NOMO-1 treated with dmso at 0.1 percent for 144 hours (cell line): ENCODE measurements around the gene ROBO2.

Experiments used
- DNase-seq: peaks from one replicate; lab custom pipeline; 2025; ENCODE audit not compliant: unreplicated experiment; lab: John Stamatoyannopoulos, UW

ROBO2 gene

GRCh38 chr3:77549034-77549433 lies 509.1 kb downstream of the ROBO2 start:
- no peak for DNase-seq

- no peak for DNase-seq
Measured at GRCh38 chr3:77553240-77553639, 513.3 kb downstream of the ROBO2 start.

- no peak for DNase-seq
Measured at GRCh38 chr3:77562089-77562488, 522.2 kb downstream of the ROBO2 start.

DNA sequence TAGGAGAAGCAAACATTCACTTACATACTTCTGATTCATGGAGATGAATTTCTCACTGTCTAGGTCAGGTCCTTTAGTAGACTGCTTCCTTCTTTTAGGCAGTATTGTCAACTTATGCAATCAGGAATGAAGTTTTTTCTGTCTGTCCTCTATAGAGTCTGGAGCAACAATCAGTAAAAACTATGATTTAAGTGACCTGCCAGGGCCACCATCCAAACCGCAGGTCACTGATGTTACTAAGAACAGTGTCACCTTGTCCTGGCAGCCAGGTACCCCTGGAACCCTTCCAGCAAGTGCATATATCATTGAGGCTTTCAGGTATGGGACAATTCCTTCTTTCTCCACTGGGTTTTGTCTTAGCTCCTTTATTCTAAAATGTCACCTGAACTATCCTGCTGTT lies 523.1 kb downstream of the ROBO2 start:
- no peak for DNase-seq

GRCh38 chr3:77566055-77566454 lies 526.2 kb downstream of the ROBO2 start:
- no peak for DNase-seq

DNA sequence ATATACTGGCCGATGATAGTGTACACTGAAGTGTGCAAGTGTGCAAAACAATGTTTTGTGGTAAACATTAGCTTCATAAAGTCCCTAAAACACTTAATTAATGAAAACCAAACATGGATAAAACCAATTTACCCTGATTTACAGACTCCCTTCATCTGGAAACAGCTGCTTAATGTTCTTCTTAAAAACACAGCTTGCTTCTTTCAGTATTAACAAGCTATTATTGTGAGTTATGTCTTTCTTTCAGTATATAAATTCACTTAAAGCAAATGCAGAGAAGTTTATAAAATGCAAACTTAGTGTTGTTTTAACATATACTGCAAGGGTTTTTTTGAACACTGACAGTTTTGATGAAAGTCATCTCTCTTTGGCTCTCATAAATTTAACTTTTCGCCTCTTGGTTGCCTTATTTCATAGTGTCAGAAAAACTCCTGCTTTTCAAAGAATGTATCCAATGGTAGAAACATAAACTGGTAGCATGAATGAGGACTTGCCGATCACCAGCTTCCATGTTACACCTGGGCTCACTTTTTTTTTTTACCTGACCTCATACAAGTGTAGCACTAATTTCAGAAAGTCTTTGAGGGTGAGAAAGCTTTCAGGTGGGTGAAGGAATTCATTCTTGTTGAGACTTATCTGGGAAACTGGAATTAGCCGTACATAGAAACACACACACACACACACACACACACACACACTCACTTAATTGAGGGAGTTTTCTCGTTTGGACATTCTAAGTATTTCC lies 532.2 kb downstream of the ROBO2 start:
- DNase-seq = no peak

- DNase-seq = no peak
Measured at GRCh38 chr3:77577264-77577663, 537.4 kb downstream of the ROBO2 start.

DNA sequence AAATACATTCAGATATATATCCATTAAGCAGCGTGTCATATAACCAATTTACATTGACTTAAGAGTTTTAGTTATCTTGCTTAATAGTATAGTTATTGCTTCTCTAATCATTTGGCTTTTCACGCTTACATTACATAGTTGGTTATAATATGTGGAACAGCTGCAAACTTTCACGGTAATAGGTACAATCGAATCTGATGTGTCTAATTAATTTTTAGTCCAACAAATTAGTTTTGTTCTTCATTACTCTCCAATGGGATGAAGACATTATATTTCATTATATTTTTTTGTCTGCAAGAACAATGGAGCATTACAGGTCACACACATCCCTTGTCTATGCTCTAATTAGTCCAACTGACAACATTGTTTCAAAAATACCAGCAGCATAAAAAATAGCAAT lies 546.3 kb downstream of the ROBO2 start:
- DNase-seq = no peak

DNA sequence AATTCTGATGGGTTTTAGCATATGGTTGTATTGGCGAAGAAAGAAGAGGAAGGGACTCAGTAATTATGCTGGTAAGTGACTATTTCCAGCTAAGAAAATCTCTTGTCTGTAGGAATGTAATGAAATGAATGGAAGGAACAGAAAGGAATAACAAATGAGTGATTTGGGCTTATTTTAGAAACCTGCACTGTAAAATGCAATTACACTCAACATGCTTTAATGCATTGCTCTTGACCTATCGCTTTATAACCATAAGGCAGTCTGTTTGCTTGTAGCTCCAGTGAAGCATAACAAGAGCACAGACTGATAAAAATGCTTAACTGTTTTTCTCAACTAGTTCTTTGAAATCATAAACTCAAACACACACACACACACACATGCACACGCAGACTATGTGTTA lies 549.0 kb downstream of the ROBO2 start:
- no peak for DNase-seq

GRCh38 chr3:77590191-77590590 lies 550.3 kb downstream of the ROBO2 start:
- DNase-seq = no peak

DNA sequence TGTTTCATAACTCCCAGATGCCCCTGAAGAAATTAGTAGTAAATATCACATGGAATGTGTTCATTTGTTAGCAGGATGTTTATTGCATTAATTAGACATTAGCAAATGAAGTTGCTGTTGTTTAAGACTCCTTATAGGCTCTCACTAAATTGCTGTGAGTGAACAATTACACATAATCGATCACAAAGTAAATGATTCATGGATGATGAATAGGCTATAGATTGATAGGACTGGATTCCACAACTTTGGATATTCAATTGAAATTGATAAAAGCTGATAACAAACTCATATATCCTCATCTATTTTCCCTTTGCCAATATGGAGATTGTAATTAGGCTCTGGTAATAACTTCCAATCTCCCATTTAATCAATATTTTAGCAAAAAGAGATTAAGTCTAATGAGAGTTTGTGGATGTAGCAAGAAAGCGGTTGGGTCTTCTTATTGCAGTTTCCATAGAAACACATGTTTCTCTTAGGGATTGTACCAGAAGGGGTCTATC lies 555.5 kb downstream of the ROBO2 start:
- DNase-seq = no peak

- no peak for DNase-seq
Measured at GRCh38 chr3:77599948-77600347, 560.0 kb downstream of the ROBO2 start.

DNA sequence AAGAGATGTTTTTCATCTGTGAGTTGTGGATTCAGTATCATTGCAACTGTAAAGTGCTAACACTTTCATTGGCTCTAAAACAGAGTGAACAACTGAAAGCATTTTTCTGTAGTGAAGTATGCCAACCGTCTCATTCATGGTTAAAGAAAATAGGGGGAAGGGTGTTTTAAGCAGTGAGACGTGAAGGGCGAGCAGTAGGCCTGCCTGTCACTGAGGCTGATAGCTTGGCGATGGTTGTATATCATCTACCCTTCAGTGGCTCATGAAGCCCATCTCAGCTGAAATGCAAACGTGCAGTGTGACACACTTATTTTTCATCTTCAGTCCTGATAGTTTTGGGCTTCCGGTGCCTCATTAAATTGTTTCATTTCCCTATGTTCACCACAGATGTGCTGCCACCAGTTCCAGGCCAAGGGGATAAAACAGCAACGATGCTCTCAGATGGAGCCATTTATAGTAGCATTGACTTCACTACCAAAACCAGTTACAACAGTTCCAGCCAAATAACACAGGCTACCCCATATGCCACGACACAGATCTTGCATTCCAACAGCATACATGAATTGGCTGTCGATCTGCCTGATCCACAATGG lies 562.0 kb downstream of the ROBO2 start:
- no peak for DNase-seq

- no peak for DNase-seq
Measured at GRCh38 chr3:77602722-77603121, 562.8 kb downstream of the ROBO2 start.

DNA sequence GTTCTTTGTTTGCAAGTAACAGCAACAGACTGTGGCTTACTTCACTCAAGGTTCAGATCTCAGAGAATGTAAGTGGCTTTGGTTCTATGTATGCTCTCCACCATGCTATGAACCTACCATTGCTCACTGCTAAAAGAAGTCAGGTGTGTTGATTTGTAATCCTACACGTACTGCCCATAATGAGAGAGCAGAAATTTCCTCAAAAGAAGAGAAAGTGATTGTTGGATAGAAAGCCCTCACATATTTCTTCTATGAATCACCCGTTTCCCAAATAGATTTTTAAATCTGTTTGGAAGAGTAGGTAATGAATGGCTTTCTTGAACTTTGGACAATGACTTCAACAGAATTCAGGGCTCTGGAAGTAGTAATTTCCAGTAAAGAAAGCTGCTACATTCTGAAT lies 565.4 kb downstream of the ROBO2 start:
- no peak for DNase-seq

DNA sequence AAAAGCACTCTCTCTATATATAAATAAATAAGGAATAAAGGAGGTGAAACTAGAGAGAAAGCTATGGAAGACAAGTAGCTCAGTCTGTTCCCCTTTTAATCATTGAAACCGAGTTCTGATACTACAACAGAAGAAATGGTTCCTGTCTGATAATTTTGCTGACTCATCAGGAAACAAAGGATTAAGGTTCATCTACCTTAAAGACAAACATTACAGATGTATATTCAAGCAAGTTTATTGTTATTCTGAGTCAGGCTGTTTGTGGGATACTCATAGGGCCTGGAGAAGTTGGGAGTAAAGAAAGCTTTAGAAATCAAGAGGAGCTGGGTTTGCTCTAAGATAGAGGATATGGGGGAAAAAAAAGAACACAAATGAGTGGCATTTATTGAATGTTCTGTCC lies 566.0 kb downstream of the ROBO2 start:
- no peak for DNase-seq

DNA sequence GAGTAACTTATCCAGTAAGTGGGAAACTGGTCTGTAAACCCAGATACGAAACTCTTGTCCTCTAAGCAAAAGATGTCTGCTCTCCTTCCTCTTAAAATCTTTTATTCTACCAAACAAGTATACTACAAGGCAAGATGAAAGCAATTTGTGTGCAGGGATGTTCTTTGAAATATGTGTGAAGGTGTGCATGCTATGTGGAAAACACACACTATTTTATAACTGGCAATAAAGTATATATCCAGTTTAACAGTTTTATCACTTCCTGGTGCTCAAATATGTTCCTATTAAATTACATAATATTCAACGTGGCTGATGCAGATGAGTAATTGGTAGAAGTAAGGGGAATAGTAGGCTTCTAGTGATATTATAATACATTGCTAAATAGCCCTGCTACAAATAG lies 566.5 kb downstream of the ROBO2 start:
- no peak for DNase-seq

- no peak for DNase-seq
Measured at GRCh38 chr3:77618686-77619085, 578.8 kb downstream of the ROBO2 start.

DNA sequence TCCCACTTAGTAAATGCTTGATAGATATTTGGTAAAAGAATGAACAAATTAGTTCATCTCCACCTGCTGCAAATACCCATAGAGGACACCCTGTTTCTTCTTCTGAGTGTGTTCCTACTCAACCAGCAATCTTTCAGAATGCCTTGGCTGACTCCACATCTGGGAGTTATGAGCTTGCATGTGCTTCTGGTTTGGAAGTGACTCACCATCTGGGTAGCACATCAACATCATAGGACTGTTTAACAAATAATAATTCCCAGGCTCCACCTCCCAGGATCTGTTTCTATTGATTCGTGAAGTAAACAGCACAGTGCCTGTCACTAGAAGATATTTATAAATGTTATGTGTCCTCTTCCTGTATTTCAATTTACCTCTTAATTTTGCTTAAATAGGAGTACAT lies 580.1 kb downstream of the ROBO2 start:
- no peak for DNase-seq

- no peak for DNase-seq
Measured at GRCh38 chr3:77623500-77623899, 583.6 kb downstream of the ROBO2 start.

- DNase-seq = no peak
Measured at GRCh38 chr3:77626157-77626556, 586.3 kb downstream of the ROBO2 start.

DNA sequence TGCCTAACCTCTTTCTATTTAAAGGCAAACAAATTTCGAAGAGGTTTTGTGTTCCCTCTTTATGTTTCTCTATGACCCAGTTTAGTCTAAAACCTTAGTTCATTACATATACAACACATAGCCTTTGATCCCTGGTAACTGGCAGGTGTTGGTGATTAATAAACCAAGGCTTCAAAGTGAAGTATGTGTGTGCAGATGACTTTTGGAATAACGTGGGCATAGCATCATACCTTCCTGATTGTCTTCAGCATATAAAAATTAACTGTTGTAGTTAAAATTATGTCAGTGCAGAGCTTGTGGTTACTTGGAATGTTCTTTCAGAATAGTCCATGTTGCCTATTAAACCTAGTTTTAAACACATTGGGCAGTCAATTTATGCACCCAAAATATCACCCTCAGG lies 608.3 kb downstream of the ROBO2 start:
- no peak for DNase-seq

DNA sequence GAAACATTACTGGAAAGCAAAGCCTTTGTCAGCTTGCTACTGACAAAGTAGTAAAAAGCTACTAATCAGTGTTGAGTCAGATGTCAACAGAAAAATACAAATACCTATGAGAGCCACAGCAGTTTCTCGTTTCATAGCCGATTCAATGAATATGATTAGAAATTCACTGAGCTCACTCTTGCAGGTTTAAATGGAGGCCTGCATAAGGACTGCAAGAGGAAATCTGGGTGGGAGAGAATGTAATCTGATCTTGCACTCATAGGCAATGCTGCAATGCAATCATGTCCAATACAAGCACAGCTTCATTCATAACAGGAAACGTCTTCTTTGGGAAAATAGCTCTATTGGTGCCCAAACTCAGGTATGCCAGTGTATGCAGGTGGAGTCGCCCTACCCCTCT lies 608.8 kb downstream of the ROBO2 start:
- no peak for DNase-seq
